Ishikawa (cell line): ENCODE data around the gene NT5DC1.

Experiments
- CEBPB ChIP-seq: IDR thresholded peaks from 2 replicates; pipeline ENCODE4 v1.6.1; 2012
- CREB1 ChIP-seq: IDR thresholded peaks from 2 replicates; pipeline ENCODE4 v1.6.1; 2012; ENCODE audit warnings: low read depth
- EGR1 ChIP-seq: IDR thresholded peaks from 2 replicates; pipeline ENCODE4 v1.6.1; 2012
- EP300 ChIP-seq: IDR thresholded peaks from 2 replicates; pipeline ENCODE4 v1.6.1; 2012; ENCODE audit warnings: borderline replicate concordance
- FOXM1 ChIP-seq: IDR thresholded peaks from 2 replicates; pipeline ENCODE4 v1.6.1; 2012; ENCODE audit warnings: low read depth, borderline replicate concordance
- RAD21 ChIP-seq: IDR thresholded peaks from 2 replicates; pipeline ENCODE4 v1.6.1; 2012; ENCODE audit warnings: low read depth
- TAF1 ChIP-seq: IDR thresholded peaks from 2 replicates; pipeline ENCODE4 v1.6.1; 2012; ENCODE audit warnings: low read depth, mild to moderate bottlenecking
- TCF12 ChIP-seq: IDR thresholded peaks from 2 replicates; pipeline ENCODE4 v1.6.1; 2012; ENCODE audit warnings: low read depth
- TEAD4 ChIP-seq: IDR thresholded peaks from 2 replicates; pipeline ENCODE4 v1.6.1; 2012
- YY1 ChIP-seq: IDR thresholded peaks from 2 replicates; pipeline ENCODE4 v1.6.1; 2012; ENCODE audit warnings: low read depth
- ZBTB7A ChIP-seq: IDR thresholded peaks from 2 replicates; pipeline ENCODE4 v1.6.1; 2012; ENCODE audit warnings: low read depth
- TF ChIP-seq, protein P1 (sequence below): IDR thresholded peaks from 2 replicates; pipeline ENCODE4 v1.6.1; 2012
- TF ChIP-seq, protein P2 (sequence below): IDR thresholded peaks from 2 replicates; pipeline ENCODE4 v1.6.1; 2012
- TF ChIP-seq, protein P3 (sequence below): IDR thresholded peaks from 2 replicates; pipeline ENCODE4 v1.6.1; 2012; ENCODE audit warnings: low read depth, mild to moderate bottlenecking

DNA sequence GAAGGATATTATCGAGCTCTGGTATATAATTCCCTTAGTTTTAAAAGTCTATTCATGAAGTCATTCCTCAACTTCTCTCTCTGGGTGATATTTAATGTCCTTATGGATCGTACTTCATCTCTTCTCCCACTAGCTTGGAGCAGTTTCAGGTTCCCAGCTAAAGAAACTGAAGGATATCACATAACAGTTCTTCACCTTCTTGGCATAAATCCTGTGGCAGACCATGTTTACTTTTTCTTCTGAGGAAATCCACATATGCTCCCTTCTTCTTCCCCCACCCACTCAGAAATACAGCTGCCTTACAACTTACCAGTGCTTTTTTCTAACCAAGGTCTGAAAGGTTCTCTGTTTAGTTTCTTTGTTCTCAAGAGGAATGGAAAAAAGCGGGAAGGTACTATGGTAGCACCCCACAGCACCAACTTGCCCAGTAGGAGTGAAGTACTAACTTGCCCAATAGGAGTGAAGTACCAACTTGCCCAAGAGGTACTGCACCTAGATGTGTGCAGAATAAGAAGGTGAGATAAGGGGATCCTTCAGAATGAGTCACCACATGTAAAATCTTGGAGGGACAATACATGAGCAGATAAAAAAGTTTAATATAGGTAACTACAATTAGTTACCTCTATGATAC is 100.1 kb downstream of the NT5DC1 start:
- TF ChIP-seq CEBPB, result no peak
- TF ChIP-seq TEAD4, result no peak
- no peak for TF ChIP-seq YY1
- TF ChIP-seq EGR1, result no peak
- TF ChIP-seq, protein P1, sequence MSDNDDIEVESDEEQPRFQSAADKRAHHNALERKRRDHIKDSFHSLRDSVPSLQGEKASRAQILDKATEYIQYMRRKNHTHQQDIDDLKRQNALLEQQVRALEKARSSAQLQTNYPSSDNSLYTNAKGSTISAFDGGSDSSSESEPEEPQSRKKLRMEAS, result no peak
- no peak for TF ChIP-seq TAF1
- TF ChIP-seq ZBTB7A, result no peak
- TF ChIP-seq, protein P2, sequence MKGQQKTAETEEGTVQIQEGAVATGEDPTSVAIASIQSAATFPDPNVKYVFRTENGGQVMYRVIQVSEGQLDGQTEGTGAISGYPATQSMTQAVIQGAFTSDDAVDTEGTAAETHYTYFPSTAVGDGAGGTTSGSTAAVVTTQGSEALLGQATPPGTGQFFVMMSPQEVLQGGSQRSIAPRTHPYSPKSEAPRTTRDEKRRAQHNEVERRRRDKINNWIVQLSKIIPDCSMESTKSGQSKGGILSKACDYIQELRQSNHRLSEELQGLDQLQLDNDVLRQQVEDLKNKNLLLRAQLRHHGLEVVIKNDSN, result no peak
- no peak for TF ChIP-seq CREB1
- TF ChIP-seq, protein P3, sequence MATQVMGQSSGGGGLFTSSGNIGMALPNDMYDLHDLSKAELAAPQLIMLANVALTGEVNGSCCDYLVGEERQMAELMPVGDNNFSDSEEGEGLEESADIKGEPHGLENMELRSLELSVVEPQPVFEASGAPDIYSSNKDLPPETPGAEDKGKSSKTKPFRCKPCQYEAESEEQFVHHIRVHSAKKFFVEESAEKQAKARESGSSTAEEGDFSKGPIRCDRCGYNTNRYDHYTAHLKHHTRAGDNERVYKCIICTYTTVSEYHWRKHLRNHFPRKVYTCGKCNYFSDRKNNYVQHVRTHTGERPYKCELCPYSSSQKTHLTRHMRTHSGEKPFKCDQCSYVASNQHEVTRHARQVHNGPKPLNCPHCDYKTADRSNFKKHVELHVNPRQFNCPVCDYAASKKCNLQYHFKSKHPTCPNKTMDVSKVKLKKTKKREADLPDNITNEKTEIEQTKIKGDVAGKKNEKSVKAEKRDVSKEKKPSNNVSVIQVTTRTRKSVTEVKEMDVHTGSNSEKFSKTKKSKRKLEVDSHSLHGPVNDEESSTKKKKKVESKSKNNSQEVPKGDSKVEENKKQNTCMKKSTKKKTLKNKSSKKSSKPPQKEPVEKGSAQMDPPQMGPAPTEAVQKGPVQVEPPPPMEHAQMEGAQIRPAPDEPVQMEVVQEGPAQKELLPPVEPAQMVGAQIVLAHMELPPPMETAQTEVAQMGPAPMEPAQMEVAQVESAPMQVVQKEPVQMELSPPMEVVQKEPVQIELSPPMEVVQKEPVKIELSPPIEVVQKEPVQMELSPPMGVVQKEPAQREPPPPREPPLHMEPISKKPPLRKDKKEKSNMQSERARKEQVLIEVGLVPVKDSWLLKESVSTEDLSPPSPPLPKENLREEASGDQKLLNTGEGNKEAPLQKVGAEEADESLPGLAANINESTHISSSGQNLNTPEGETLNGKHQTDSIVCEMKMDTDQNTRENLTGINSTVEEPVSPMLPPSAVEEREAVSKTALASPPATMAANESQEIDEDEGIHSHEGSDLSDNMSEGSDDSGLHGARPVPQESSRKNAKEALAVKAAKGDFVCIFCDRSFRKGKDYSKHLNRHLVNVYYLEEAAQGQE, result no peak
- TF ChIP-seq FOXM1, result no peak
- TF ChIP-seq EP300, result no peak
- no peak for TF ChIP-seq RAD21
- no peak for TF ChIP-seq TCF12
